AG10803 (cell line): ENCODE results near the gene CFAP221.
A peak's percentile ranks its signal among the peaks of the same experiment; 100 is the strongest.

Experiments
- DNase-seq: peaks from one replicate; pipeline ENCODE4 v3.0.0; 2010; ENCODE audit warnings: low read depth
- H3K4me3 ChIP-seq: 2 replicates; pipeline ENCODE4 v1.5.1; 2011; ENCODE audit warnings: mild to moderate bottlenecking, low read length, control low read depth
- TF ChIP-seq, protein P1 (sequence below): conservative IDR thresholded peaks from 2 replicates; pipeline ENCODE4 v1.5.1; 2011; ENCODE audit warnings: mild to moderate bottlenecking, low read length, control low read depth, inconsistent platforms

The CFAP221 gene

DNA sequence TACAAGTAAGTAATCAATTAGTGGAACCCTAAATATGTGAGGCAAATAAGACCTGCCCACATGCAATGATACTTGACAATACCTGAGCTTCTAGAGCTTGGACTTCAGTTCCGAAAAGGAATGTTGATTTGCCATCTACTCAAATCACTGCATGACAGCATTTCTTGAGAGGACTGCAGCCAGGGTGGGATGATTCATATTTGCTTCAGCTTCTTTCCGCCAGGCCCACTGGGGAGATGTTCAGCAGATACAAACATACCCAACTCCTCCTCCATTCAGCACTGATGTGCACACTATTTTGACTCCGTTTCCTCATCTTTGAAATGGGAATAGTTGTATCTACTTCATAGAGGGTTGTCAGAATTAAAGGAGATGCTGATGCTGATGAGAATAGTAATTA, 106.0 kb downstream of the CFAP221 start:
- TF ChIP-seq, protein P1, sequence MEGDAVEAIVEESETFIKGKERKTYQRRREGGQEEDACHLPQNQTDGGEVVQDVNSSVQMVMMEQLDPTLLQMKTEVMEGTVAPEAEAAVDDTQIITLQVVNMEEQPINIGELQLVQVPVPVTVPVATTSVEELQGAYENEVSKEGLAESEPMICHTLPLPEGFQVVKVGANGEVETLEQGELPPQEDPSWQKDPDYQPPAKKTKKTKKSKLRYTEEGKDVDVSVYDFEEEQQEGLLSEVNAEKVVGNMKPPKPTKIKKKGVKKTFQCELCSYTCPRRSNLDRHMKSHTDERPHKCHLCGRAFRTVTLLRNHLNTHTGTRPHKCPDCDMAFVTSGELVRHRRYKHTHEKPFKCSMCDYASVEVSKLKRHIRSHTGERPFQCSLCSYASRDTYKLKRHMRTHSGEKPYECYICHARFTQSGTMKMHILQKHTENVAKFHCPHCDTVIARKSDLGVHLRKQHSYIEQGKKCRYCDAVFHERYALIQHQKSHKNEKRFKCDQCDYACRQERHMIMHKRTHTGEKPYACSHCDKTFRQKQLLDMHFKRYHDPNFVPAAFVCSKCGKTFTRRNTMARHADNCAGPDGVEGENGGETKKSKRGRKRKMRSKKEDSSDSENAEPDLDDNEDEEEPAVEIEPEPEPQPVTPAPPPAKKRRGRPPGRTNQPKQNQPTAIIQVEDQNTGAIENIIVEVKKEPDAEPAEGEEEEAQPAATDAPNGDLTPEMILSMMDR = no peak
- H3K4me3 ChIP-seq = no peak overlapping the region
- DNase-seq = no peak

DNA sequence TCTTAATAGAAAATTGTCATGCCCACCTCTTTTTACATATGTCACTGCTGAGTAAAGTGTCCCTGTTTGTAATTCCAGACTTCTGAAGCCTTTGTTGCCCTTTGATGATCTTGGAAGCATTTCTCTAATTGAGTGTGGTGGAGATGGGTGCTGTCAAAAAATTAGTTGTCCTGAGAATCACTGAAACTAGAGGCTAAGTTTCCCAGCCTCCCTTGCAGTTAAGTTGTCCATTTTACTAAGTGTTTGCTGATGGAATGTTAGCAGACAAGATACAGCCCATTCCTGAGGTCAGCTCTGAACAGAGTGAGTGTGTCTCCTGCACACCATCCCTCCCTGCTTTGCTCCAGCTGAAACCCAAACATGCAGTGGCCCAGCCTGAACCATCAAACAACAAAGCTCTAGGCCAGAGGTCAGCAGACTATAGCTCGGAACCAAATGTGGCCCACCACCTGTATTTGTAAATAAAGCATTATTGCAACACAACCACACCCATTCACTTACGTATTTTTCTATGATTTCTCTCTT, 106.7 kb downstream of the CFAP221 start:
- no peak for DNase-seq
- no peak overlapping the region for H3K4me3 ChIP-seq
- TF ChIP-seq, protein P1 = no peak

GRCh38 chr2:119657466-119658145, 113.4 kb downstream of the CFAP221 start:
- no peak overlapping the region for H3K4me3 ChIP-seq
- no peak for DNase-seq
- TF ChIP-seq, protein P1 = no peak

DNA sequence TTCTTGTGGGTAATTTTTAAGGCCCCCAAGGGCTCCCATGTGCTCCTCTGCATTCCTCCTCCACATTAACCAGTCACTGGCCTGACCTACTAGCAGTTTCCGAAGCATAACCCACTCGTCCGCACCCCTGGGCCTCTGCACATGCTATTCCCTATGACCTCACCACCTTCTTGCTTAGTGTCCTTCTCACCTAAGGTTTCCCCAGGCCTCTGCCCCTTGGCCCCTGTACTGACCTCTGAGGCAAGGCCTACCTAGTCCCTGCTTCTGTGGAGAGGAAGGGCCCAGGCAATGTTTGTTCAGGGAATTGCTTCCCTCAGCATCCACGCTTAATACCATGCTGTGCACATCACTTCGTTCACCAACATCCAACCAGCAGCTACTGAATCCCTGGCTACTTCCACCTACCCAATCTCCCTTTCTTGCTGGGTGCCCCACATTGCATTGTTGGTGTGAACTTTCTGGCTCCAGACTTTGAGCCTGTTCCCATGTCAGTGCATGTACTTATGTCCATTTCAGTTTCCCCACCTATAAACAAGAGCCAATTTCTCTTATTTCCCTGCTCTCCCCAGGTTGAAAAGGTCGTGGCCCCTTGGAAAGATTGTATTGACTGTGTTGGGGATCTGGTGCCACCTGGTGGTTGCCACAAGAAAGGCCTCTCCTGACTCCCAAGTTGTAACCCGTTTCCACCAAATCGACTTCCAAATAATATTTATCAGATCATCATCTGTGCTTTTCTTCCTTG, 115.5 kb downstream of the CFAP221 start:
- H3K4me3 ChIP-seq = no peak overlapping the region
- TF ChIP-seq, protein P1 = peak; percentile 93
- peak; percentile 39 for DNase-seq

DNA sequence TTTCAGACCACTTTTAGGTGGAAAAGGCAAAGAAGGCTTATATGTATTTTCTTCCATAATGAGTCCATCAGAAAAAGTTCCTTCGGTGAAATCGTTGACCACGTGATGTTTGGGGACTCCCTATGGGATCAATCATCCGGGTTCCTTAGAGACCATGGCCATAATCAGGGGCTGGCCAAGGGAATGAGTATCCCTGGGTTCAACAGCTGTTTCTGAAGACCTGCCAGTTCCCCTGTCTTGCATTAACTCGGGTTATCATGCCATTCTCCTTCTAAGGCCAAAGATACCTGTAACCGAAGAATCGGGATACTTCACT, 116.1 kb downstream of the CFAP221 start:
- H3K4me3 ChIP-seq = no peak overlapping the region
- TF ChIP-seq, protein P1 = no peak
- no peak for DNase-seq

DNA sequence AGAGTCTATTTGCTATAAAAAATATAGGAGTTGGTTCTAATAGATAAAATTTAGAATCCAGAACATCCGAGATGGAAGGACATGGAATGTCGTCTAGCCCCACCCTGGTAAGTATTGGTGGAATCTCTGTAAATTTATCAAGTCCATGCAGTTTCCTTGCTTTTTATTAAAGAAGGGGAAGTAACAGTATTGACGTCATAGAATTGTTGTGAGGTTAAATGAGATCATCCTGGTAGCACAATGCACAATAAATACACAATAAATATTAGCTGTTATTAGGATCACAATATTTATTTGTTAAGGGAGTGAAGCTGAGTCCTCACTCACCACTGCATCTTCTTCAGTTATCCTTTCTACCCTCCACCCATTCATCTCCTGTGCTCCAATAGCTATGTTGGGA, 118.0 kb downstream of the CFAP221 start:
- DNase-seq = no peak
- no peak overlapping the region for H3K4me3 ChIP-seq
- TF ChIP-seq, protein P1 = no peak

DNA sequence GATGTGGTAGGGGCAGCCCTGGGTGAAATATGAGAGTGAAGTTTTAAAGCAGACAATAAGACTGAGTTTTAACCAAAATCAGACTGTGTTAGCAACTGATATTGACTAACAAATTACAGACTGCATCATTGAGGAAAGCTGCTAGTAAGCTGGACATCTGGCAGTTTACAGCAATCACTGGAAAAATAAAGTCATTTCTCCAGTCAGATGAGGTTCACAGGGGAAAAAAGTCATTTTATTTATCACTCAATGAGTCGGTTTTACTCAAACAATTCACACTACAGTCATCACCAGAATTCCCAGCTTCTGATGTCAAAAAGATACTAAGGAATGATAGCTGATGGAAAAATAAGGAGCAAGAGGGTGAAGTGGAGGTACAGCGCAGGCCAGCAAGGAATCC, 124.3 kb downstream of the CFAP221 start:
- no peak for DNase-seq
- TF ChIP-seq, protein P1 = no peak
- no peak overlapping the region for H3K4me3 ChIP-seq
